Measurements from ENCODE around the gene CCDC70. TPM values are rescaled to one million over a fixed set of nuclear protein-coding genes. Genes with fewer than 3 reads are reported as not detected.

Gene CCDC70
- total RNA-seq, 1 donor from 2014 or later = not detected

DNA sequence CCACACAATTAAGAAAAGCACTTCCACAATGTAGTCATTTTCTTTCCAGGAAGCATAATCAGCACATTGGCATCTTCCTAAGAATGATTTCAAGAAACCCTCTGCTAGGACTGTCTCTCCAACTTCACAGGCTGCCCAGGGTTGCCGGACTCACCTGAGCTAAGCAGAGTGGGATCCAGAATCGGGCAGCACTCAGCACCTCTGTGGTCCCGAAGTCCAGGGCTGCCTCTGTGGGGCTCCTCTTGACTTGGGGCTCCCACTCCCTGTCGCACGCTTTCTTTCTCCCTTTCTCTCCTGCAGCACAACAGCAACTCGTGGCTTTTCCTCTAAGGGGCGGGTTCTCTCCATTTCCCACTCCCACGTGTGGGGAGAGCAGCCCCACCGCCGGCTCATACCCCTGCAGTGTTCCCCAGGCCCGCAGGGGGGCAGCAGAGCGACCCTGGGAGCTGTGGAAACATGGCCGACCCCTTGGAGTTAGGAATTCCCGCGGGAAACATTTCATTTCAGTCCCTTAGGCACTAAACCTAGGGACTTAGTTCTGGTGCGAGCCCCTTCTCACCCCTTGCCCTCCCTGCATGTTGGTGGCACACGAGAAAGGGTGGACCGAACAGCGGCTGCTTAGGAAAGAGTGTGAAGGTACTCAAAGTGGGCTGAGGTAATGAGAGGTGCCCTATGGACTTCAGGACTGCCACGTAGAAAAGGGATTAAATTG is 16.8 kb upstream of the CCDC70 start, which contains the start of gene TMEM272:
TMEM272 (minus strand) TSS at position 316 of the 712 bp plus-strand sequence. CDS start 6,647 bp downstream, outside the sequence.
- Histone ChIP-seq H3K27me3 (ENCODE audit: control insufficient read depth, insufficient read depth, low read length) (no peaks in the 10 kb centered on the region), H3K36me3 (ENCODE audit: control insufficient read depth, insufficient read depth, low read length) (no peaks in the 10 kb centered on the region), H3K4me3 (ENCODE audit: low read depth, low read length) (no peak within 1 kb of the TSS)
- DNase-seq (ENCODE audit: low read depth) (no peak), FAIRE-seq (no peak)
- TF ChIP-seq CTCF (IDR thresholded peaks at IDR 0.05; ENCODE audit: insufficient read depth, low read length, severe bottlenecking) = peak; percentile 79

DNA sequence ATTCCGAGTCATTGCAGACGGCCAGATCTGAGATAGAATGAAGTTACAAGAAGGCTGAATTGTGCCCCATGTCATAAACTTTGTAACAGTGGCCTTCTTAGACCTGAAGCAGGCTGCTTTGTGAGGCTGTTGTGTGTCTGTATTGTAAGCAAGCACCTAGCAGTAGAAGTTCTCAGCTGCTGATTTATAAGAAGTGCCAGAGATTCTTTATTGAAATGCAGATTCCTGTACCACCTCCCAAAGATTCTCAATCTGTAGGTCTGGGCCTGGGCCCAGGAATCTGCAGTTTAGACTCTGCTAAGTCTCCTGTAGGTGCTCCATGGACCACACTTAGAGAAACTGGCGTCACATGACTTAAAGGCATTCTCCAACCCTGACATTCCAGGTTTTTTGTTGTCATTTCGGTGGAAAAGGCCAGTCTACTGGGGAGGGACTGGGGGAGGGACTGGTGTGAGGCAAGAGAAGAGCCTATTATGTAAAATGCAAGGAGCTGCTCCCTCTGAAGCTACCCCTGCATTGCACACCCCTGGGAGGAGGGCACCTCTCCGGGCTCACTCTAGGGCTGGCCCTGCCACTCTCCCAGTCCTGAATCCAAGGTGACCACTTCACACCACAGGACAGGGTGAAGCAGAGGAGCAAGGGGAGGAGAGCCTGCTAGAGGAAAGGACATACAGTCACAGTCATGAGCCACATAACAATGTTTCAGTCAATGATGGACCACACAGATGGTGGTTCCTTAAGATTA is 16.0 kb upstream of the CCDC70 start:
- FAIRE-seq (no peak), DNase-seq (ENCODE audit: low read depth) (no peak)
- no peak overlapping the region for H3K4me3 ChIP-seq (ENCODE audit: low read depth, low read length)
- TF ChIP-seq CTCF (IDR thresholded peaks at IDR 0.05; ENCODE audit: insufficient read depth, low read length, severe bottlenecking) = no peak
- H3K27me3 ChIP-seq (ENCODE audit: control insufficient read depth, insufficient read depth, low read length) = no peaks in the 10 kb centered on the region
- no peaks in the 10 kb centered on the region for H3K36me3 ChIP-seq (ENCODE audit: control insufficient read depth, insufficient read depth, low read length)

DNA sequence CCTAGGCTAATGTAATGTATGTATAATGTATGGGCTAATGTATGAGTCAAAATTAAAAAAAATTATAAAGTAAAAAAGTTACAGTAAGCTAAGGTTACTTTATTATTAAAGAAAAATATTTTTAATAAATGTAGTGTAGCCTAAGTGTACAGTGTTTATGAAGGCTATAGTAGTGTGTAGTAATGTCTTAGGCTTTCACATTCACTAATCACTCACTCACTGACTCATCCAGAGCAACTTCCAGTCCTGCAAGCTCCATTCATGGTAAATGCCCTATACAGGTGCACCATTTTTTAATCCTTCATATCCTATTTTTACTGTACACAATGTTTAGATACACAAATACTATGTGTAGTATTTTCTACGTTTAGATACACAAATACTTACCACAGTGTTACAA is 15.0 kb upstream of the CCDC70 start:
- FAIRE-seq (no peak), DNase-seq (ENCODE audit: low read depth) (peak; percentile 70)
- H3K36me3 ChIP-seq (ENCODE audit: control insufficient read depth, insufficient read depth, low read length) = no peaks in the 10 kb centered on the region
- no peak for TF ChIP-seq CTCF (IDR thresholded peaks at IDR 0.05; ENCODE audit: insufficient read depth, low read length, severe bottlenecking)
- no peak overlapping the region for H3K4me3 ChIP-seq (ENCODE audit: low read depth, low read length)
- no peaks in the 10 kb centered on the region for H3K27me3 ChIP-seq (ENCODE audit: control insufficient read depth, insufficient read depth, low read length)

- H3K36me3 ChIP-seq (ENCODE audit: control insufficient read depth, insufficient read depth, low read length) = no peaks in the 10 kb centered on the region
- no peak for FAIRE-seq
Measured at GRCh38 chr13:51848674-51849073, 13.1 kb upstream of the CCDC70 start.

More at GRCh38 chr13:51848674-51849073, 13.1 kb upstream of the CCDC70 start:
- Histone ChIP-seq H3K27me3 (ENCODE audit: control insufficient read depth, insufficient read depth, low read length) (no peaks in the 10 kb centered on the region), H3K4me3 (ENCODE audit: low read depth, low read length) (no peak overlapping the region)
- no peak for TF ChIP-seq CTCF (IDR thresholded peaks at IDR 0.05; ENCODE audit: insufficient read depth, low read length, severe bottlenecking)
- DNase-seq (ENCODE audit: low read depth) = peak; percentile 74
